Kidney epithelial cell (primary cell): ENCODE measurements around the gene PPARG. TPM values are rescaled to one million over a fixed set of nuclear protein-coding genes. Genes with fewer than 3 reads are reported as not detected.
"Not testable (repeated sequence)": the region's sequence is repeated elsewhere in the genome, so short reads cannot be mapped to it uniquely, and the experiment has no call there.

Experiments
- DNase-seq: peaks from one replicate; pipeline ENCODE4 v3.0.0-alpha.2; 2010; ENCODE audit warnings: low read depth
- H3K27me3 ChIP-seq: 2 replicates; pipeline ENCODE4 v1.6.0; 2011; ENCODE audit warnings: low read length; ENCODE audit not compliant: control insufficient read depth, insufficient read depth
- H3K36me3 ChIP-seq: 2 replicates; pipeline ENCODE4 v1.5.1; 2011; ENCODE audit warnings: low read length; ENCODE audit not compliant: control insufficient read depth, insufficient read depth
- H3K4me3 ChIP-seq: 2 replicates; pipeline ENCODE4 v1.5.1; 2011; ENCODE audit warnings: low read depth, mild to moderate bottlenecking, control low read depth, low read length
- total RNA-seq: library from RNA; depleted of rRNA; stranded (reverse); fragments of >200 nt; gene quantifications from 2 replicates; pipeline ENCODE4 v1.2.3, GENCODE V29; 2015
- TF ChIP-seq, protein P1 (sequence below): IDR thresholded peaks from 2 replicates; pipeline ENCODE4 v1.5.1; 2011; ENCODE audit warnings: mild to moderate bottlenecking, moderate library complexity, low read length, control low read depth, inconsistent platforms; ENCODE audit not compliant: insufficient read depth, poor library complexity, severe bottlenecking

Gene PPARG
- total RNA-seq, 1 donor from 2014 or later = 14.7 TPM

DNA sequence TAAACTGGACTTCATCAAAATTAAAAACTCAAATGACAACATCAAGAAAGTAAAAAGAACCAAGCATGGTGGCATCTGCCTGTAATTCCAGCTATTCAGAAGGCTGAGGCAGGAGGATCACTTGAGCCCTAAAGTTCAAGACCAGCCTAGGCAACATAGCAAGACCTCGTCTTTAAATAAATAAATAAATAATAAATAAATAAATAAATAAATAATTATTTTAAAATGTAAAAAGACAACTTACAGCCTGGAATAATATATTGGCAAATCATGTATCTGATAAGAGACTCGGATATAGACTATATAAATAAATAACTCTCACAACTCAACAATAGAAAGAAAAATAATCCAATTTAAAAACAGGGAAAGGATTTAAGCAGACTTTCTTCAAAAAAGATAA lies 4.3 kb upstream of the PPARG start:
- Histone ChIP-seq H3K36me3 (no peaks in the 10 kb centered on the region), H3K4me3 (no peak overlapping the region), H3K27me3 (no peaks in the 10 kb centered on the region)
- TF ChIP-seq, protein P1, sequence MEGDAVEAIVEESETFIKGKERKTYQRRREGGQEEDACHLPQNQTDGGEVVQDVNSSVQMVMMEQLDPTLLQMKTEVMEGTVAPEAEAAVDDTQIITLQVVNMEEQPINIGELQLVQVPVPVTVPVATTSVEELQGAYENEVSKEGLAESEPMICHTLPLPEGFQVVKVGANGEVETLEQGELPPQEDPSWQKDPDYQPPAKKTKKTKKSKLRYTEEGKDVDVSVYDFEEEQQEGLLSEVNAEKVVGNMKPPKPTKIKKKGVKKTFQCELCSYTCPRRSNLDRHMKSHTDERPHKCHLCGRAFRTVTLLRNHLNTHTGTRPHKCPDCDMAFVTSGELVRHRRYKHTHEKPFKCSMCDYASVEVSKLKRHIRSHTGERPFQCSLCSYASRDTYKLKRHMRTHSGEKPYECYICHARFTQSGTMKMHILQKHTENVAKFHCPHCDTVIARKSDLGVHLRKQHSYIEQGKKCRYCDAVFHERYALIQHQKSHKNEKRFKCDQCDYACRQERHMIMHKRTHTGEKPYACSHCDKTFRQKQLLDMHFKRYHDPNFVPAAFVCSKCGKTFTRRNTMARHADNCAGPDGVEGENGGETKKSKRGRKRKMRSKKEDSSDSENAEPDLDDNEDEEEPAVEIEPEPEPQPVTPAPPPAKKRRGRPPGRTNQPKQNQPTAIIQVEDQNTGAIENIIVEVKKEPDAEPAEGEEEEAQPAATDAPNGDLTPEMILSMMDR = no peak
- DNase-seq = no peak

DNA sequence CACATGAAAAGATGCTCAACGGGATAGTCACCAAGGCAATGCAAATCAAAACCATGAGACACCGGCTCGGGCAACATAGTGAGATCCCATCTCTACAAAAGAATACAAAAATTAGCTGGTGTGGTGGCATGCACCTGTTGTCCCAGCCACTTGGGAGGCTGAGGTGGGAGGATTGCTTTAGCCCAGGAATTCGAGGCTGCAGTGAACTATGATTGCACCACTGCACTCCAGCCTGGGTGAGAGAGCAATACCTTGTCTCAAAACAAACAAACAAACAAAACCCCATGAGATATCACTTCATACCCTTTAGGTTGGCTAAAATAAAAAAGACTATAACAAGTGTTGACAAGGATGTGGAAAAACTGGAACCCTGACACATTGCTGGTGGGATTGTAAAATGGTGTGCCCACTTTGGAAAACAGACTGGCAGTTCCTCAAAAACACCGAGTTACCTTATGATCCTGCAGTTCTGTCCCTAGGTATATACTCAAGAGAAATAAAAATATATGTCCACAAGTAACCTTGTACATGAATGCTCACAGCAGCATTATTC lies 3.8 kb upstream of the PPARG start:
- H3K4me3 ChIP-seq = no peak overlapping the region
- TF ChIP-seq, protein P1 = no peak
- H3K27me3 ChIP-seq = no peaks in the 10 kb centered on the region
- no peak for DNase-seq
- H3K36me3 ChIP-seq = no peaks in the 10 kb centered on the region

DNA sequence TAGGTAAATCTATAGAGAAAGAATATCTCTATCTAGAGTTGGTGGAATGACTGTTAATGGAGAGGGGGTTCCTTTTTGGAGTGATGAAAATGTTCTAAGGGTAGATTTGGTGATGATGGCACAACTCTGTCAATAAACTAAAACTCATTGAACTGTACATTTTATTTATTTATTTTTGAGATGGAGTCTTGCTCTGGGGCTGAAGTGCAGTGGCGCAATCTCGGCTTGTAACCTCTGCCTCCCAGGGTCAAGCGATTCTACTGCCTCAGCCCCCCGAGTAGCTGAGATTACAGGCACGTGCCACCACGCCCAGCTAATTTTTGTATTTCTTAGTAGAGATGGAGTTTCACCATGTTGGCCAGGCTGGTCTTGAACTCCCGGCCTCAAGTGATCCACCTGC lies 3.1 kb upstream of the PPARG start:
- H3K36me3 ChIP-seq, H3K27me3 ChIP-seq, DNase-seq, H3K4me3 ChIP-seq: not testable (repeated sequence)

DNA sequence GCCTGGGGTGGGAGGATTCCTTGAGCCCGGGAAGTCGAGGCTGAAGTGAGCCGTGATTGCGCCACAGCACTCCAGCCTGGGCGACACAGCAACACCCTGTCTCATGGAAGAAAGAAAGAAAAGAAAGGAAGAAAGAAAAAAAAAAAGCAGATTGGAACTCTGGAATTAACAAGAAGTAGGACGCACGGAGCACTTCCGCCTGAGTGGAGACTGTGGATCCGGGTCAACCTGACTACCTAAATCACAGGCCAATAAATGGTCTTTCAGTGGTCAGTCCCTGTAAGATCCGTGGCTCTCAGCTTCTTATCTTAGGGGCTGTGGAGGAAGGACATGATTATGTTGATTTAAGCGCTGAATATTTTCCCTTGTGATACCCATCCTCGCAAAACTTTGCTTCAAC lies 2.4 kb upstream of the PPARG start:
- Histone ChIP-seq H3K4me3 (no peak overlapping the region), H3K36me3 (no peaks in the 10 kb centered on the region), H3K27me3 (no peaks in the 10 kb centered on the region)
- TF ChIP-seq, protein P1 = no peak
- DNase-seq = no peak

DNA sequence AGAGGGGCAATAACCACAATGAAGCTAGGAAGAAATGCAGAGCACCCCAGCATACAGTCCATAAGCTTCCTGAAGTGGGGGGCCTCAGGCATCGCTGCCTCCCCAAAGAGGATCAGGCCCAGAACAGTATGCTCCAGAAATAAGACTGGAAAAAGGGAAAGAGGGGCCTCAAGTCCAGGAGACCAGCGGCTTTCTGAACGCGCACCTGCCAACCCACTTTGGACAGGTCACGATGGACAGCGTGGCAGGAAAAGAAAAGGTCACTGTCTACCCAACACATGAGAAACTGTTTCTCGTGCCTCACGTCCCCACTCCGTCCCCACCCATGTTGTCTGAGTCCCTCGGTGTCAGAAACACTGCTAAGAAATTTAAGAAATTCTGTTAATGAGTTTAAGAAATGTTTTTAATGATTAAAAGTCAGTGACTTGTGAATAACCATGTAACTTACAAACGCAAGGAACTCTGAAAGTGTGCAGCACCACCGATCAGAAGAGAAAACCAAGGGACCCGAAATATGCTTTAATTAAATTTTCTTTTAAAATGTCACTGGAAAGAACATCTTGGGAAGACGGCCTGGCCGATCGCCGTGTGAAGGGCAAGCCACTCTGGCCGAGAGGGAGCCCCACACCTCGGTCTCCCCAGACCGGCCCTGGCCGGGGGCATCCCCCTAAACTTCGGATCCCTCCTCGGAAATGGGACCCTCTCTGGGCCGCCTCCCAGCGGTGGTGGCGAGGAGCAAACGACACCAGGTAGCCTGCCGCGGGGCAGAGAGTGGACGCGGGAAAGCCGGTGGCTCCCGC lies 1.7 kb upstream of the PPARG start:
- Histone ChIP-seq H3K4me3 (peak overlapping the region; percentile 95), H3K36me3 (no peaks in the 10 kb centered on the region), H3K27me3 (no peaks in the 10 kb centered on the region)
- TF ChIP-seq, protein P1 = peak; percentile 25
- no peak for DNase-seq

DNA sequence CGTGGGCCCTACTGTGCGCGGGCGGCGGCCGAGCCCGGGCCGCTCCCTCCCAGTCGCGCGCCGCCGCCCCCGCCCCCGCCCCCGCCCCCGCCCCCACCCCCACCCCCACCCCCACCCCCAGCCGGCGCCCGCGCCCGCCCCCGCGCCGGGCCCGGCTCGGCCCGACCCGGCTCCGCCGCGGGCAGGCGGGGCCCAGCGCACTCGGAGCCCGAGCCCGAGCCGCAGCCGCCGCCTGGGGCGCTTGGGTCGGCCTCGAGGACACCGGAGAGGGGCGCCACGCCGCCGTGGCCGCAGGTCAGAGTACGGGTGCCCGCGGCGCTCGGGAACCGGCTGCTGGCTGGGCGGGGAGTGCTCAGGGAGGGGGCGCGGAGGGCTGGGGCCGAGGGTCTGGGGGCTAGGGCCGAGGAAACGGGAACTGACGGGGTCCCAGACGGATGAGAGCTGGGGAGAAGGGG lies 1.1 kb upstream of the PPARG start:
- H3K4me3 ChIP-seq = peak overlapping the region; percentile 95
- no peaks in the 10 kb centered on the region for H3K27me3 ChIP-seq
- TF ChIP-seq, protein P1 = no peak
- no peak for DNase-seq
- H3K36me3 ChIP-seq = no peaks in the 10 kb centered on the region
